ENCODE results near the gene CACNA2D1. TPM values are rescaled to one million over a fixed set of nuclear protein-coding genes. Genes with fewer than 3 reads are reported as not detected.
A peak's percentile ranks its signal among the peaks of the same experiment; 100 is the strongest.

CACNA2D1 gene
- total RNA-seq, 1 donor from 2014 or later = 20.7 TPM

DNA sequence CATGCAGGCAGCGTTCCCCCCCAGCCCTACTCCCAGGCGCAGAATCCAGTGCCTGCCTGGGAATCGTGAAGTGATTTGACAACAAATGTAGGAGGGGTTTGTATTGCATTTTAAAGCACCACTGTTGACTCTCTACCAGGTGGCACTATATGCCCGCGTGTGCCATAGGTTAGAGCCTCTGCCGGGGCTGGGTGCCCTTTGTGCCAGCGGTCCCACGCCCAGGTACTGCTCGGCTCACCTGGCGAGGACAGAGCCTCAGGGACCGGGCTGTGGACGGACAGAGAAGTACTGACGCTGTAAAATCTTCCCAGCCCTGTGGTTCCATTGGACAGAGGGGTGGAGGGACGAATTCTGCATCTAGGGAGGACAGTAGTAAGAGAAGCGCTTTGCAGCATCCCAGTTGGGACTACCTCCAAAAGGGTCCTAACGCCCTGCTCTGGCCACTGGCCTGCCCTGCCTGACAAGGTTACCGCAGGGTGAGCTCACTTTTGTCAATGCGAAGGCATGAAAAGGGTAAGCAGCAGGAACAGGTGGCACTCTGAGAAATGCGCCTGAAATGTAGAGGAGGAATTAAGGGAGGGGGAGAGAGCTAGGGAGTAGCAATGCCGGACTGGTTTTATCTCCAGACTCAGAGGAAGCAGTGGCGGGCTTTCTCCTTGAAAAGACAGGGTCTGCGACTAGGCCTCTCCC is 788 bp upstream of the CACNA2D1 start:
- peak; percentile 5 for DNase-seq (ENCODE audit: low spot score)
- H3K4me3 Mint-ChIP-seq (ENCODE audit: unreplicated experiment) = peak overlapping the region; percentile 94
- H3K4me1 Mint-ChIP-seq (ENCODE audit: unreplicated experiment) = peaks cover 9% of the 10 kb centered on the region
- no peak overlapping the region for H3K27ac Mint-ChIP-seq (ENCODE audit: unreplicated experiment)
- no peaks in the 10 kb centered on the region for H3K36me3 Mint-ChIP-seq (ENCODE audit: low read depth, unreplicated experiment)
- H3K9me3 Mint-ChIP-seq (ENCODE audit: unreplicated experiment) = no peaks in the 10 kb centered on the region
- TF ChIP-seq CTCF (IDR thresholded peaks at IDR 0.05; ENCODE audit: unreplicated experiment) = no peak
- peaks cover 6% of the 10 kb centered on the region for H3K27me3 Mint-ChIP-seq (ENCODE audit: unreplicated experiment)

- Mint-ChIP-seq H3K4me3 (ENCODE audit: unreplicated experiment) (peak overlapping the region; percentile 94), H3K36me3 (ENCODE audit: low read depth, unreplicated experiment) (no peaks in the 10 kb centered on the region), H3K27ac (ENCODE audit: unreplicated experiment) (peak overlapping the region; percentile 64), H3K27me3 (ENCODE audit: unreplicated experiment) (peaks cover 6% of the 10 kb centered on the region), H3K9me3 (ENCODE audit: unreplicated experiment) (no peaks in the 10 kb centered on the region), H3K4me1 (ENCODE audit: unreplicated experiment) (peaks cover 9% of the 10 kb centered on the region)
- peak; percentile 69 for DNase-seq (ENCODE audit: low spot score)
- TF ChIP-seq CTCF (IDR thresholded peaks at IDR 0.05; ENCODE audit: unreplicated experiment) = no peak
Observed at GRCh38 chr7:82443036-82443546, 486 bp downstream of the CACNA2D1 start.

GRCh38 chr7:82442492-82443035 is 1.0 kb downstream of the CACNA2D1 start:
- DNase-seq (ENCODE audit: low spot score) = peak; percentile 22
- H3K27me3 Mint-ChIP-seq (ENCODE audit: unreplicated experiment) = peaks cover 6% of the 10 kb centered on the region
- no peaks in the 10 kb centered on the region for H3K36me3 Mint-ChIP-seq (ENCODE audit: low read depth, unreplicated experiment)
- H3K4me1 Mint-ChIP-seq (ENCODE audit: unreplicated experiment) = peaks cover 9% of the 10 kb centered on the region
- TF ChIP-seq CTCF (IDR thresholded peaks at IDR 0.05; ENCODE audit: unreplicated experiment) = no peak
- peak overlapping the region; percentile 94 for H3K4me3 Mint-ChIP-seq (ENCODE audit: unreplicated experiment)
- H3K27ac Mint-ChIP-seq (ENCODE audit: unreplicated experiment) = peak overlapping the region; percentile 65
- no peaks in the 10 kb centered on the region for H3K9me3 Mint-ChIP-seq (ENCODE audit: unreplicated experiment)

DNA sequence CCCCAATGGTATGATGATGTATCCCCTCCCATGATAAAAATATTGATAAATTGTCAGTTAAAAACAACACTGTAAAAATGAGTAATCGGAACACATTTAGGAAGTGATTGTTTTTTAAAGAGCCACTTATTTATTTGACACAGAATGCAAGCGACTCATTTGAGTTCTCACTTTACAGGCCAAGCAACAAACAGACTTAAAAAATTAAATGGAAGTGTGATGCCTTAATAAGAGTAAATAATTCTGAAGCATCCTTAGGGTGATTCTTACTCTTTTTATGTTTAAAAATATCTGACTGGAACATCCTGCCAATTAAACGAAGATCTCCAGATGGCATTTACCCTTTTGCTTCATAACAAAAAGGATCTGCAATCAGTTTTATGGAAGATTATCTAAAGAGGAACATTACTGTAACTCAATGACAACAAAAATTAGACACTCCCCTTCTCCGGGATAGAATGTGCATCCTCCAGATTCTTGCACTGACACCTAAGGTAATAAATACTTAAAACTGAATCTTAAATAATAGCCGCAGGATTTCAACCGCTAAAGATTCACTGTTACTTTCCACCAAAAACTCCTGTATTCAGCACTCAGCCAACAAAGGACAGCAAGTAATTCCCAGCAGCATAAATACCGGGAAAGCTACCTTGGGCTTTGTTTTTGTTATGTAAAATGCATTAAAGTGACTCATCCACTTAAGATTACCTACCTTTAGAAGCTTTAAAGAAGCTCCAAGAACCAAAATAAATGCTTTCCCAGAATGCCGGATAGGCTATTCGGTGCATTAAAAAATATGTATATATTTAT is 1.7 kb downstream of the CACNA2D1 start:
- Mint-ChIP-seq H3K4me1 (ENCODE audit: unreplicated experiment) (peaks cover 9% of the 10 kb centered on the region), H3K9me3 (ENCODE audit: unreplicated experiment) (no peaks in the 10 kb centered on the region), H3K4me3 (ENCODE audit: unreplicated experiment) (peak overlapping the region; percentile 94), H3K27ac (ENCODE audit: unreplicated experiment) (peak overlapping the region; percentile 65), H3K36me3 (ENCODE audit: low read depth, unreplicated experiment) (no peaks in the 10 kb centered on the region), H3K27me3 (ENCODE audit: unreplicated experiment) (peaks cover 6% of the 10 kb centered on the region)
- no peak for TF ChIP-seq CTCF (IDR thresholded peaks at IDR 0.05; ENCODE audit: unreplicated experiment)
- DNase-seq (ENCODE audit: low spot score) = no peak

Measured in endothelial cell (in vitro differentiated cells).